Hematopoietic multipotent progenitor cell (in vitro differentiated cells): ENCODE data around the gene LMBR1. TPM values are rescaled to one million over a fixed set of nuclear protein-coding genes. Genes with fewer than 3 reads are reported as not detected.
A peak's percentile ranks its signal among the peaks of the same experiment; 100 is the strongest.
"Not testable (repeated sequence)": the region's sequence is repeated elsewhere in the genome, so short reads cannot be mapped to it uniquely, and the experiment has no call there.

Source experiments
- DNase-seq, 3 donors: peaks; one replicate each; pipeline ENCODE4 v3.0.0-alpha.2; 2011 to 2015; ENCODE audit warnings: low read depth in 2 of 3, low spot score in 2 of 3
- total RNA-seq: library from RNA; depleted of rRNA; stranded (reverse); fragments of >200 nt; gene quantifications from one replicate; pipeline ENCODE4 v1.2.3, GENCODE V29; 2012

The LMBR1 gene
- total RNA-seq, 1 donor = 76.2 TPM

- no peak for DNase-seq
These were observed 227.9 kb downstream of the LMBR1 start for GRCh38 chr7:156665101-156665500.

DNA sequence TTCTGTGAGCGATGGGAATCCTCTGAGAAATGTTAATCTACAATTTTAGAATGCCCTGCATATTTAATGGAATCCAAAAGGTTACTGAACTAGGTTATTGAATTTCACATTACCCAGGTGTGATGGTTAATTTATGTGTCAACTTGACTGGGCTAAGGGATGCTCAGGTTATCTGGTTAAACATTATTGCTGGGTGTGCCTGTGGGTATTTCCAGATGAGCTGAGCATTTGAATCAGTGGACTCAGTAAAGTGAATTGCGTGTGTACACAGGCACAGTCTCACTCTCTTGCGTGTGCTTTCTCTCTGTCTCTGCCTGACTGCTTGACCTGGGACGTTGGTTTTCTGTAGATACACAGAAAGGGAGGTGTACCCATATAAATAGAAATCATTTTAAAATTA lies 230.7 kb downstream of the LMBR1 start:
- no peak for DNase-seq

- no peak for DNase-seq
These were observed 231.3 kb downstream of the LMBR1 start for GRCh38 chr7:156661637-156662036.

GRCh38 chr7:156659961-156660360 lies 233.0 kb downstream of the LMBR1 start:
- DNase-seq = no peak

GRCh38 chr7:156659203-156659602 lies 233.8 kb downstream of the LMBR1 start:
- no peak for DNase-seq

GRCh38 chr7:156657681-156658080 lies 235.3 kb downstream of the LMBR1 start:
- DNase-seq = no peak

DNA sequence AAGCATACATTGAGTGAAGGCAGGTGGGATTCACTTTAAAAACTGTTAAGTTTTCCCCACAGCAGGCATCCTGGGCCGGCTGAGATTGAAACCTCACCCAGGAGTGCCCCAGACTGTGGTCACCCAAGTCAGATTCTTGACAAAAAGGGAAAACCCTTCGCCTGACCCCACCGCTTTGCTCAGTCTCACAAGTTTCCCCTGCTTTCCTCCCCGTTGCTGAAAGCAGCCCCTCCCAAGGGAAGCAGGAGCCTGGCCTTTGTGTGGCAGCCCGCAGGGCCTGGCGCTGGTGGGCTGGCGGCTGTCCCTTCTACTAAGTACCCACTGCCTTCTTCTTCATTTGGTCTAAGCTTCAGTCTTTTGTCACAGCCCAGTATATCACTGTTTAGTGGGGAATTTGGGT lies 236.4 kb downstream of the LMBR1 start:
- DNase-seq = no peak

- no peak for DNase-seq
These were observed 237.0 kb downstream of the LMBR1 start for GRCh38 chr7:156655983-156656382.

DNA sequence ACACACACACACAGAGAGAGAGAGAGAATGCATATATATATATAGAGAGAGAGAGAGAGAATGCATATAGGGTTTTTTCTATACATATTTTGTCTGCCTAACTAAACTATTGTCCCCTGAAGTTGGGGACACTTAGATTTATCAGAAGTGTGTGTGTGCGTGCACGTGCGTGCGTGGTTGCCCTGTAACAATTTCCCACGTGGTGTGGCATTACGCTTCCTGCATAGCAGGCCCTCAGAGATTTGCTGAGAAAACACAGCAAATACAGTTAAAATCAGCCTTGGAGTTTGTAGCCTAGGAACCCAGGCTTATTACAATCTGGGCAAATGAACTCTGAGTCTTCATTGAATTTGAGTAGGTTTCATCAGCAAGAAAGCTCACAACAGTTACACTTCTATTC lies 237.7 kb downstream of the LMBR1 start:
- DNase-seq = no peak

- no peak for DNase-seq
These were observed 238.3 kb downstream of the LMBR1 start for GRCh38 chr7:156654511-156655234.

DNA sequence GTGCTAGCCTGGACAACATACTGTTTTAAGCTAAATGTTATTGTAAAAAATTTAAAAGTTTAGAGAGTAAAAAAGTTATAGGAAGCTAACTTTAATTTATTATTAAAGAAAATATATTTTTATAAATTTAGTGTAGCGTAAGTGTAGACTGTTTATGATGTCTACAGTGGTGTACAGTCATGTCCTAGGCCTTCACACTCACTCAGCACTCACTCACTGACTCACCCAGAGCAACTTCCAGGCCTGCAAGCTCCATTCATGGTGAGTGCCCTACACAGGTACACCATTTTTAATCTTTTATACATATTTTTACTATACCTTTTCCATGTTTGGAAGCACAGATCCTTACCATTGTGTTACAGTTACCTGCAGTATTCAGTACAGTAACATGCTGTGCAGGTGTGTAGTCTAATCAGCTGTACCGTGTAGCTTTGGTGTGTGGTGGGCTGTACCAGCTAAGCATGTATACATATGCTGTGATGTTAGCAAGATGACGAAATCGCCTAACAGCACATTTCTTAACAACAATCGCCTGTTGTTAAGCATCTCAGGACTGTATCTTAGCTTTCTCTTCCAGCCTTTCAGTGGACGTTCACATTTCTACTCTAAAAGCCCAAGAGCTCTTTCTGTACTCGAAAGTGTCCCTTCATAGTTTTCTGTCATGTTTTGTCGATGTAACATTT lies 240.0 kb downstream of the LMBR1 start:
- no peak for DNase-seq

- no peak for DNase-seq
These were observed 241.5 kb downstream of the LMBR1 start for GRCh38 chr7:156651474-156651873.

GRCh38 chr7:156650042-156650441 lies 242.9 kb downstream of the LMBR1 start:
- peak in 1 of 3 donors; percentile 5 for DNase-seq

DNA sequence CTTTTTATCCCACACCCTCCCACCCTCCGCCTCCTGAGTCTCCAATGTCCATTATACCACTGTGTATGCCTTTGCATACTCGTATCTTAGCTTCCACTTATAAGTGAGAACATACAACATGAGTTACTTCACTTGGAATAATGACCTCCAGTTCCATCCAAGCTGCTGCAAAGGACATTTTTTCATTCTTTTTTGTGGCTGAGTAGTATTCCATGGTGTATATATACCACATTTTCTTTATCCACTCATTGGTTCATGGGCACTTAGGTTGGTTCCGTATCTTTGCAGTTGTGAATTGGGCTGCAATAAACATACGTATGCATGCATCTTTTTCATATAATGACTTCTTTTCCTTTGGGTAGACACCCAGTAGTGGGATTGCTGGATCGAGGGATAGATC lies 245.7 kb downstream of the LMBR1 start:
- DNase-seq = not testable (repeated sequence)

GRCh38 chr7:156642306-156643045 lies 250.5 kb downstream of the LMBR1 start:
- DNase-seq = no peak

DNA sequence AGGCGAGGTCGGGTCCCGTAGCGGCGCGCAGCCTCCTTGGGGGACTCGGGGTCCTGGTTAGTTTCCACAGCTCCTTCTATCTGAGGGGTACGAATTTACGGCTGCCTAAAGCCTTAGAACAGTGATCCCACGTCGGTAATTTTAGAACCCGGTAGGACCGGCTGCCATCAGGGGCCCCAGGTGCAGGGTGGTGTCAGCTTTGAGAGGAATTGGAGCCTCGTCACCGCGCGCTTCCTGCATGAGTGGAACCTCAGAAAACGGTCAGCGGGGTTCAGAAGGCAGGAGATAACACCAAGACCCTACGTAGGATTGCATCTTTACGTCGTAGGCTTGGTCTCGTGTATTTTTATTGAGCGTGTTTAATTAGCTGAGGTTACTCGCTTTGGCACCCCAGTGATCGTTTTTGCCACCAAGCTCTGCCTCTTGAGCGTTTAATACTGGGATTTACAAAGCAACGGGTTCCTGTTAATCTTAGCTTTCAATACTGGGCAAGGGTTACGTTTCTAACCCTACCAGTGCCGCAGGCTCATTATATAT lies 252.0 kb downstream of the LMBR1 start:
- DNase-seq = peak; percentile 18 to 63 (median 45)

DNA sequence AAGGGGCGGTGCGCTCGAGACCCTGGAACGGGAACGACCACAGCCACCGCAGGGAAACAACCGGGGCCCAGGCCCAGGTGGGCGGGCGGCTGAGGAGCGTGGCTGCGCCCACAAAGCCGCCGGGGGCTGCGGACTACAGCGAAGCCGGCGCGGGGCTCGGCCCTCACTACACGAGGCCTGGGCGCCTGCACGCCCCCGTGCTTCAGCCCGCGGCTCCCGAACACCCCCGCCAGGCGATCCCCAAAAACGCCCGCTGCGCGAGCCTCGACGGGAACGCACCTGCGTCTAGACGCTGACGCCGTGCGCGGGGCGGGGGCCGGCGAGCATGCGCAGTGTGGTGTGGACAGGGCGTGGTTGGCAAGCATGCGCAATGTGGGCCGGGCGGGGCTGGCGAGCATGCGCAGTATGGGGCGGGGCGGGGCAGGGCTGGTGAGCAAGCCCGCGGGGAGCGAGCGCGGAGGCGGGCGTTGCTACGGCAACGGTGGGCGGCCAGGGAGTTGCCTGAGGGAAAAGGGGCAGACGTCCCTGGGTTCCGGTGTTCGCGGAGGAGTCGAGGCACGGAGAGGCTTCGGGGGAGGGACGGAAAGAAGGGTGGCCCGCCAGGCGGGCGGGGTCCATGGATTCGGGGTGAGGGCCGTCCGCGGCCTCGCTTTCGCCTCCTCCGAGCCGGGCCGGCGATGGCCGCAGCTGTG lies 252.6 kb downstream of the LMBR1 start, which contains the start of gene RNF32:
Gene RNF32 (plus strand): TSS at position 518 of the 692 bp plus-strand sequence. CDS start 3,104 bp downstream, outside the sequence.
- peak; percentile 82 to 93 (median 92) for DNase-seq

GRCh38 chr7:156639426-156640256 lies 253.3 kb downstream of the LMBR1 start:
- peak in 2 of 3 donors; percentile 6 to 56 for DNase-seq

DNA sequence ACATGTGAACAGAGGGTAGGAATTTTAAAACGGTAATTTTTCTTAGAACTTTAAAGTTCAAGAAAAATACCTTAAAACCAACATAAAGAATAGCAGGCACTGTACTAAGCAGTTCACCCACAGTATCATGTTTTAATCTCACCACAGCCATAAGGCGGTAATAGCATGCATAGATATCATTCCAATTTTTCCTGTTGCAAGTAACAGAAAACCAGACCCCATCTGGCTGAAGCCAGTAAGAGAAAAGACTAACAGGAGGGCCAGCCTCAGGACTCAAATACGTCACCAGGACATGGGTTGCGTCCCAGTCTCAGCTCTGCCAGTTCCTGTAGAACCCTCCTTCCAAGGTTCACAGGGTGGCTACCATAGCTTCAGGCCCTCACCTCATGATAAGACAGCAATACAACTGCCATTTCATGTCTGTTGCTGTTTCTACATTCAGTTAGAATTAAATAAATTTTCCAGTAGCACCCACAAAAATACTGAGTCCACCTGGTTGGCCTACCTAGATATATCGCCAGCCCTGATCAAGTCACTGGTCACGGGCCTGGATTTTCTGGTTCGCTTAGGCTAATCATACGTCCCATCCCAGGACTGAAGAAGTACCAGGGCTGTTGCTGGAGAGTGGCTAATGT lies 254.4 kb downstream of the LMBR1 start:
- no peak for DNase-seq
